HG03039 (cell line): ENCODE measurements around the gene KCNN3.

Experiments used
- ATAC-seq: cut with Tn5 transposase; IDR thresholded peaks from one replicate; pipeline ENCODE4 v1.9.1; 2021; ENCODE audit warnings: mild to moderate bottlenecking, moderate library complexity; ENCODE audit not compliant: unreplicated experiment

The KCNN3 gene

DNA sequence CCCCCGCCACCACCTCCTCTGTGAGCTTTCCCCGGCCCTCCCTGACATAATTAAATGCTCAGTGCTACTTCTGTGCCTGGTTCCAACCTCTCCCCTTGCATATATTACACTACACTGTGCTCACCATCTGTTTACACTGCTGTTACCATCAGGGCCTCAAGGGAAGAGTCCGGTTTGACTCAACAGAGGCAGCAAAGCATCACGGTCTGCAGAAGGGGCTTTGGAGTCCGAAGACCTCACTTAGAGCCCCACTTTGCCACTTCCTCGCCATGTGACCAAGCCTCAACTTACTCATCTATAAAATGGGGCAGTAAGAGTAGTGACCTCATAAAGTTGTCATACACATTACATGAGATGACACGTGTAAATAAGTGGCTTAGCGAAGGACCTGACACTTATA is 27.4 kb downstream of the KCNN3 start:
- ATAC-seq: no peak

GRCh38 chr1:154841384-154841783 is 28.7 kb downstream of the KCNN3 start:
- ATAC-seq: no peak

- ATAC-seq: no peak
These were observed 29.6 kb downstream of the KCNN3 start for GRCh38 chr1:154840269-154841176.

GRCh38 chr1:154839691-154840090 is 30.4 kb downstream of the KCNN3 start:
- no peak for ATAC-seq

- ATAC-seq: no peak
These were observed 31.1 kb downstream of the KCNN3 start for GRCh38 chr1:154838988-154839387.

DNA sequence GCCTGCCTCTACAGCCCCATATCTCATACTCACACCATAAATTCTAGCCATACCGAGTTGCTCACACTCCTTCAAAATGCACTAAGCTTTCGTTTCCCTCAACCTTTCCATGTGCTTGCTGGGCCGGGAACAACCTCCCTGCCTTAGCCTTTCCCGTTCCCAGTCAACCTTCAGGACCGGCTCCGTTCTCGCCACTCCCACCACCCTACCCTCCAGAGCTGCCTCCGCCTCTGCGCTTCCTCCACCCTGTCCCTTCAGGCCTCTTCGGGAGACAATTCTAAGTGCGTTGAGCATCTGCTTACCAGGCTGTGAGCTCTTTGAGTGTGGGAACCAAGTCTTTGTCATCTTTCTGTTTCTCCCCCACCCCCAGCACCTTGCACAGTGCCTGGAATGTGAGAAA is 31.6 kb downstream of the KCNN3 start:
- no peak for ATAC-seq

- ATAC-seq: no peak
These were observed 32.4 kb downstream of the KCNN3 start for GRCh38 chr1:154837672-154838171.

DNA sequence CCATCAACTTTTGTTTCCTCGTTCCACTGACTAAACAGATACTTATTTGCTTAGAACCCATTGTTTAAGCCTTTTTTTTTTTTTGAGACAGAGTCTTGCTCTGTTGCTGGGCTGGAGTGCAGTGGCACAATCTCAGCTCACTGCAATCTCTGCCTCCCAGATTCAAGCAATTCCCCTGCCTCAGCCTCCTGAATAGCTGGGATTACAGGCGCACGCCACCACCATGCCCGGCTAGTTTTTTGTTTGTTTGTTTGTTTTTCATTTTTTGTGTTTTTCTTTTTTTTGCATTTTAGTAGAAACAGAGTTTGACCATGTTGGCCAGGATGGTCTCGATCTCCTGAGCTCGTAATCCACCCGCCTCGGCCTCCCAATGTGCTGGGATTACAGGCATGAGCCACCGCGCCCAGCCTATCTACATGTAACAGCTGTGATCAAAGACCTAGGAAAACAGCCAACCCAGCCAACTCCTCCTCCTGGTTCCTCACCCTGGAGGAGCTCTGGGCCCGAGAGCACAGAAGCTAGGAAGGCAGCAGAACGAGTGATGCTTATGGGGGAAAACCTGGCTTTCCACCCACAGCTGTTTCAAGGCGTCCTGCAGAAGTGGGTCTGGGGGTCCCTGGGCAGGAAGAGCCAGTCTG is 32.9 kb downstream of the KCNN3 start:
- ATAC-seq: no peak

DNA sequence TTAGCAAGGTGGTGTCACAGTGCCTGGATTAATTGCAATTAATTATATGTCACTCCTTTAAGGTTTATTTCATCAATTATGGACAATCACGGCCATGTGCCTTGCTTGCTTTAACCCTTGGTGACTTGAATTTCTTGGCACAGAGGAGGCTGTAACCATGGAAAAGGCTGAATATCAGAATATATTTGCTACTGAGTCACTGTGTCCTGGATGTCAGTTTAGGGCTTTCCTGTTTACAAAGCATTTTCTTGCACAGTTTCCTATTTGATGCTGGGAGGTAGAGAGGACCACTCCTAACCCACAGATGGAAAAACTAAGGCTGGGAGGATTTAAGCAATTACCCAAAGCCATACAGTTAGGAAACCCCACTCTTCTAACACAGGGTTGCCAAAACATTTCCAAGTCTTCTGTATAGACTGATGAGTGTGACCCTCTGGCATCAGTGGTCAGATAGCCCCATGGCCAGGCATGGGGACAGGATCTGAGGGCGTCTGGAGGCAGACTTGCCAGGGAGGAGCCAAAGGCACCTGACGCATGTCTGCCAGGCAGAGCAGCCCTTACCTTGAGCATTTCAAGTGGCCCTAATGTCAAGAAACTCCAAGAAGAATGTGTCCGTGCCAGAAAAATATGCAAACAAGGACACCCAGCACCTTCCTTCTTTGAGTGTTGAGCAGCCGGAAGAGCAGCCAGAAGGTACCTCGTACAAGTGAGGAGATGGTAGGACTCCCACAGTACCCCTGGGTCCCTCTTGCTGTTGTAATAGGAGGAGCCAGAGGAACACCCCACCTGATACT is 34.4 kb downstream of the KCNN3 start:
- no peak for ATAC-seq

DNA sequence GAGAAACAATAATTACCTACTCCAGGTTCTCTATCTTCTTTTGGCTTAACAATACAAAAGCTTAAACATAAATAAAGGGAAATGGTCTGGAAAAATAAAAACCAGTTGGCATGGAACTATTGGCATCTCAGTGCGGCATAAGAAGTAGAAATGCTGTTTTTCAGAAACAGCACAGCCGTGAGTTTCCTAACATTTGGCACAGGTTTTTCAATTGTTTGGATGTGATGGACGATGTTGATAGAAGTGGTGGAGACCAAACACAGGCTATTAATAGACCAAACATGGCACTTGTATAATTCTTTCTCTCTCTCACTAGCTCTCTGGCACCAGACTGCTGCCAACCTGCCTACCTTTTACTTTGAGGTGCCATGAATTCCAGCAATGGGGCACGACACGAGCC is 36.2 kb downstream of the KCNN3 start:
- no peak for ATAC-seq

DNA sequence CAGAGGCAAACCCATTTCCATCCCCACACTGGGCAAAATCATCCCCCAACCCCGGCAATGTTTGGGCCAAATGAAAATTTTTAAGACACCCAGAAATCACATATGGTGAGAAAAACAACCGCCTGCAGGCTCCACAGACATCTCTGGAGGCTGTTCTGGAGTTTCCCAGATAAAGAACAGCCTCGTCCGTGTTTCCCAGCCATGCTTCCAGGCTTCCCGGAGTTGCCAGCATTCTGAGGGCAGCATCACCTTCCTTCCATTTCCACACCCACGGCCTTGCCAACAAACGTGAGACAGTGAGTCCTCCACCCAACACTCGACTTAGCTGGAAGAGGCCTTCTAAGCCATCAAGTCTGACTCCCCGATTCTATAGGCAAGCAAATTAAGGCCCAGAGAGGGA is 36.9 kb downstream of the KCNN3 start:
- ATAC-seq: no peak

- ATAC-seq: no peak
These were observed 37.7 kb downstream of the KCNN3 start for GRCh38 chr1:154832384-154832783.

- ATAC-seq: no peak
These were observed 38.6 kb downstream of the KCNN3 start for GRCh38 chr1:154831462-154831861.

GRCh38 chr1:154829062-154829461 is 41.0 kb downstream of the KCNN3 start:
- ATAC-seq: no peak

DNA sequence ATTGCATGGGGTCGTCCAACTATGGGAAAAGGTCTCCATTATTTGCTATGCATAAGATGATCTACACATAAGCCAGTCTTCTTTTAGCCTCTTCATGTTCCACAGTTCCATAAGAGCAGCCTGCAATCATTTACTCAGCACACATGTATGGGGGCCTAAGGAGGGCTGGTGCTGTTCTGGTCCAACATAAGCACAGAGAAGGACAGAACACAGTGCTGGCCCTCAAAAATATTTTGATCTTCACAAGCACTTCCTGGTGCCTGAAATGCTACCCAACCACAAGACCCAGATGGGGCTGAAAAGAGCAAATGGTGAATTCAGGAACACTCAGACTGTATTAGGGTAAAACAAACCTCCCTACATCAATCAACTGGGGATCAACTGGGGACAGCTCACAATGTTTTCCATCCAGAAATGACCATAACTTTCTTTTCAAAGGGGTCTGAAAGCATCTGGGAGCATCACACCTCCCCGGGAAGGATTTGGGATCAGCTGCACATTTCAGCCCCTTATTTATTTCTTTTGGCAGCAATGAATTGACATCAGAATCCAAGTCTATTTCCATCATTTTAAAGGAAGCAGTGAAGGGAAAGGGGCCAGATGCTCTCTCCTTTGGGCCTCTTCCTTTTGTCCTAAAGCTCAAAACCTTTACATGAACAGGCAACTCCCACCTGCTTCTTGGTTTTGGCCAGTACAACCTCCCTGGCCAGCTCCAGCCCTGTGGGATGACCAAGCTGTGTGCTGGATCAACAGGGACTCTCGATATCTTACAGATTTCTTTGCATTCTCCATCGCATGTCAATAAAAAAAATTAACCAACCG is 45.7 kb downstream of the KCNN3 start:
- no peak for ATAC-seq

- no peak for ATAC-seq
These were observed 47.4 kb downstream of the KCNN3 start for GRCh38 chr1:154822717-154823116.

DNA sequence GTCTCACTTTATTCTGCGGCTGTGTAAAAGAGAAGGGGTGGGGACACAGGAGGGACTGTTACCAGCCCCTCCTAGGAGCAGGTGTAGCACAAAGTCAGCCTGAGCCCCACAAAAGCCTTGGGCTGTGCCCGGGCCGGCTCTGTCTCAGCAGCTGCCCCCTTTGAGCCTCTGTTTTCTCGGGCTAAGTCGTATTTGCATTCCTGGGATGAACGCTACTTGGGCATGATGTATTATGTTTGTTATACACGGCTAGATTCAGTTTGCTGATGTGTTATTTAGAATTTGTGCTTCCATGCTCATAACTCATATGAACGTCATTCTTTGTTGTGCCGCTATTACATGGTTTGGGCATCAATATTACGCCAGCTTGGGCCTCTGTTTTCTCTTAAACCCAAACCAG is 47.8 kb downstream of the KCNN3 start:
- no peak for ATAC-seq

DNA sequence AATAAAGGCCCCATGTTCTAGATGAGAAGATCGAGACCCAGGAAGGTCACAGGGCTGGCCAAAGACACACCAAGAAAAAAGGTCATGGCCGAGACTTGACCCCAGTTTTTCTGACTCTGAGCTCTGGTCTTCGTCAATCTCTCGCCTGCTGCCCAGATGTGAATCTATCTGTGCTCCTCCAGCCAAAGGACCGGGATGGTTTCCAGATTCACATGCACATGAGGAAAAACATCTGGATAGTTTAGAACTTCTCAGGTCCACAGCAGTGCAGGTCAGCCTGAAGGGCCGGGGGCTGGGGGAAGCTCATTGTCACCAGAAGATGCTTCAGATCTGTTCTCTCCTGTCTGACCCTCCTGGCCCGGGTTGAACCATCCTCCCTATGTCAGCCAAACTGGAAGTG is 49.0 kb downstream of the KCNN3 start:
- ATAC-seq: no peak

GRCh38 chr1:154820646-154821045 is 49.4 kb downstream of the KCNN3 start:
- no peak for ATAC-seq
